Hematopoietic multipotent progenitor cell (in vitro differentiated cells): ENCODE data around the gene SAMD4B. TPM values are rescaled to one million over a fixed set of nuclear protein-coding genes. Genes with fewer than 3 reads are reported as not detected.
"Not testable (repeated sequence)": the region's sequence is repeated elsewhere in the genome, so short reads cannot be mapped to it uniquely, and the experiment has no call there.

Source experiments
- DNase-seq, 3 donors: peaks; one replicate each; pipeline ENCODE4 v3.0.0-alpha.2; 2011 to 2015; ENCODE audit warnings: low read depth in 2 of 3, low spot score in 2 of 3
- total RNA-seq: library from RNA; depleted of rRNA; stranded (reverse); fragments of >200 nt; gene quantifications from one replicate; pipeline ENCODE4 v1.2.3, GENCODE V29; 2012

Gene SAMD4B
- total RNA-seq, 1 donor: 84.8 TPM

DNA sequence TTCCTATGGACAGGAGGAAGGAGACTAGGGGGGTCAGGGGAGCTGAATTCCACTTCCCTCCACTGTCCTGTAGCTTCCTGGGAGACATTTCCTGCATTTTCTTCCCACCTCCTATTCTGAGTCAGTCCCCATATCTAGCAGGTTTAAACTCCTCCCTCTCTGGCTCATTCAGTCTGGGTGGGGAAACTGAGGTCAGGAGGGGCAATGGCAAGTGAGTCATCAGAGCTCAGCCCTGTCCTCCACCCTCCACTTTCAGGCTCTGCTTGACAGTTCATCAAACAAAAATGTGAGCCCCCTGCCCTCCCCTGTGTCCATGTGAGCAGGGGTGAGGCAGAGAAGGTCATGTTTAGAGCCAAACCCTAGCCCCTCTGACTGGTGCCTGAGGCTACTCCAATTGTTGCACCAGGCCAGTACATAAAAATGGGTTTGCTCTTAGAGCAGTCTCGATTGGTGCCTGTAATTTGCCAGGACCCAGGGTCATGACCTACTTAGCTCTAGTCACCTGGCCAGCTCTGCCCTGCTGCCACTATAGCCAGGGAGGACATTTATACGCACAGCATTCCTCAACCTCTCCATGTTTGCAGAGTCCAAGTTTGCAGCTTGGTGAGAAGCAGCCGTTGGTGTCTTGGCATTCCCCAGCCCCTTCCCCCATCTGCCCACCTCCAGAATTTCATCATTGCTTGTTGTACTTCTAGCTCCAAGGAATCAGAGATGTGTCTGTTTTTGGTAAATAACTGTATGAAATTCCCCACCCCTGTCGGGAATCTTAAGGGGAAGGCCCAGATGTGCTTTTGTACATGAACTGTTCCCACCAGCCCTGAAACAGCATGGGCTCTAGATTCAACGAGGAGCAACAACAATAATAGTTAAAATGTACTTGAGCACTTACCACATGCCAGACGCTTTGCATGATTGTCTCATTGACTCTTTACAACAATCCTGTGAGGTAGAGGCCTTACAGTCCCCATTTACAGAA is 20.7 kb downstream of the SAMD4B start:
- no peak for DNase-seq

DNA sequence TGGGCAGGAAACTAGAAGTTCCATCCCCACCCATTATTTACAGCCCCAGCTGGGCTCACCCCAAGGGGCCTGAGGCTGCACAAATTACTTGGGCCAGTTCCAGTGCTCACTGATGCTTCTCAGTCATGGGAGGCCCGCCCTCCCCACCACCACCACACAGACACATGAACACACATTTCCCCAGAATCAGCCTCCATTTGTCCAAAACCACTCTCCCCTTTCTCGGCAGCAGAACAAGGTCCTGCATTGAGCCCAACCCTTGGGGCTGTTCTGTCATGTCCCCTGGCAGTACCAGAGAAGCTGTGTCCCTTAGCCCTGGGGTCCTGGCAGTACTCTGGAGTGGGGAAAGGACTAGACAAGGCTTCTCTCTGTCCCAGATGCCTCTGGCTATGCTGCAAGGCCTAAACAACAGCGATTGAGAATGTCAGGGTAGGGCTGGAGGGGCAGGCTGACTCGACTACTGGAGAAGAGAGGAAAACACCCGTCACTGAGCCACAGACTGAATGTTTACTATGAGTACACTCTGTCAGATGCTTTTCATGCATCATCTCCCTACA is 21.8 kb downstream of the SAMD4B start:
- DNase-seq: no peak

- no peak for DNase-seq
Measured at GRCh38 chr19:39365531-39365930, 23.3 kb downstream of the SAMD4B start.

- DNase-seq: no peak
Measured at GRCh38 chr19:39369200-39369599, 27.0 kb downstream of the SAMD4B start.

GRCh38 chr19:39370735-39371134 is 28.5 kb downstream of the SAMD4B start:
- DNase-seq: no peak

DNA sequence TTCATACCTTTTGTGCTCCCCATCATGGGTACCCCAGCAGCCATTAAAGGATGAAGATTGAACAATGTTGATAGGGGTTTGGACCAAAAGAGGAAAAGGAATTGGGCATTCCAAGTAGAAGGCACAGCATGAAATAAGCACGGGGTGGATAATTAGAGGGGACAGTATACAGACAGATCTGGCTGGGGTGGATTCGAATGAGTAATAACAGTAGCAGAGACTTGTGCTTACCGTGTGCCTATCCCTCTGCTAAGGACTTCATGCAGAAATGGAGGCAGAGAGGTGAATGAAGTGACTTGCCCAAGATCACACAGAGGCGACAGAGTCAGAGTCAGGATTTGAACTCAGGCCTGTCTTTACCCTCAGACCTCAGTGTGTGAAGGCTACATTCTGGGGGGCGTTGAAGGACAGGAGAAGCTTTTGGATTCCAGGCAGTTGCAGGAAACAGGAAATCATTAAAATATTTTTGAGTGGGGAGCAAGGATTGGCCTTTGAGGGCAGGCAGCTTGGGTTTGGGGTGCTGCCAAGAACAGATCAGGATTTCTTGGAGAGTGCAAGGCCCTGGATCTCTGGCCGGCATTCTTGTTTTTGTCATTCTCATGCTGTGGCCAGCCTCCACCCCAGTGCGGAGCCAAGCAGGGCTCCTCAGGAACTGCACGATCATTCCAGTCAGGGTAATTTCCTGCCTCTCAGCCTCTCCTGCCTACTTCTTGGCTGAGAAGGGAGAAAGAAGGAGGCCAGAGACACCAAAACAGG is 30.0 kb downstream of the SAMD4B start:
- no peak for DNase-seq

GRCh38 chr19:39372941-39373340 is 30.7 kb downstream of the SAMD4B start:
- DNase-seq: no peak

DNA sequence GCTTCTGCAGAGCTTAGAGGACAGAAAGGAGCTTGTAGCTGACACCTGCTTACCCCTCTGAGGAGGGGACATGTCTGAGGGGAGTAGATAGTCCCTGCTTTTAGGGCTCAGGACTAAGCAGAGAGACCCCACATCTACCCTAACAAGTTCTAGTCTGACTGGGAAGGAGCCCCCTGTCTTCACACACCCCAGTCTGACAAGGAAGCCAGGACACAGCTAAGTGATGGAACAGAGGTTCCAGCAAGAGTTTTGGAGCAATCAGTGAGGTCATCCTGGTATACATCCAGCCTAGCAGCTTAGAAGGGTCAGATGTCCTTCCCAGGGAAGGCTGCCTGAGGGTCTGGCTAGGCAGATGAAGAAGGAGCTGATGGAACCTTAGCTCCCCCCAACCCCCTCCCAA is 33.7 kb downstream of the SAMD4B start:
- DNase-seq: no peak

DNA sequence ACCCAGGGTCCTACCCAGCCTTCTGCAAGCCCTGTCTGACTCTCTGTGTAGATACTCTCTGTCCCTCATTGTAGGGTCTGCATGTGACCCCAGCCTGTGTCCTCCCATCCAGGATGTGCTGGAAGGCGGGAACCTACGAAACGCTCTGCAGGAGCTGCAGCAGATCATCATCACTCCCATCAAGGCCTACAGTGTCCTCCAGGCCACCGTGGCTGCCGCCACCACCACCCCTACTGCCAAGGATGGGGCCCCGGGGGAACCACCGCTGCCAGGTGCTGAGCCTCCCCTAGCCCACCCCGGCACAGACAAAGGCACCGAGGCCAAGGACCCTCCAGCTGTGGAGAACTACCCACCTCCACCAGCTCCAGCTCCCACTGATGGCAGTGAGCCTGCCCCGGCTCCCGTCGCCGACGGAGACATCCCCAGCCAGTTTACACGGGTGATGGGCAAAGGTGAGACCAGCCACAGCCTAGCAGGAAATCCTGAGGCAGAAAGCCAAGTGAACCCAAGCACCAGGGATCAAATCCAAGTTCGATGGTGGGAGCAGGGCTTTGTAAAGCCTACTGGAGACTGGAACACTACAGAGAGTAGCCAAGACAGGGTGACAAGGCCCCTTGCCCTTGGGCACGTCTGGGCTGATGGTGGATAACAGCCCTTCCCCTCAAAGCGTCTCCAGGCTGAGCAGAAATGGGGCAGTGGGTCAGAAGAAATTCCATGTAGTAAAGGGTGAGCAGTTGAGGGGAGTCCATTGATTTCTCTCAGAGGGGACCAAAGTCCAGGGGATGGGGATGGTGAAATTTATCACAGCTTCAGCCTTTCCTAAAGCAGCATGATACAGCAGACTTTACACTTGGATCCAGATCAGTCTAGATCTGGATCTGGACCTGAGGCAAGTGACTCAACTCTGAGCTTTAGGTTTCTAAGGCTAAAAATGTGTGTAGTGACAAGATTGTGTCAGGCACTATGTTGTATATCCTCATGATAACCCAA is 35.4 kb downstream of the SAMD4B start:
- DNase-seq: no peak

DNA sequence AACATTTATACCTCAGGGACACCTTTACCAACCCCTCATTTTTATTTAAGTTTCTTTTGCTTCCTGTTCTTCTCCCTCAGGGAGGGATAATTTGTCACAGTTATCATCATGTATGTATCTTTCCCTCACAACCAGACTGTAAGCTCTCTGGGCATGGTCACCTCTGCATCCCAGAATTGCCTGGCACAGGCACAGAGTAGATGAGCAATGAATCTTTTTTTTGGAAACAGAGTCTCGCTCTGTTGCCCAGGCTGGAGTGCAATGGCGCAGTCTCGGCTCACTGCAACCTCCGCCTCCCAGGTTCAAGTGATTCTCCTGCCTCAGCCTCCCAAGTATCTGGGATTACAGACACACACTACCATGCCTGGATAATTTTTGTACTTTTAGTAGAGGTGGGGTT is 37.1 kb downstream of the SAMD4B start:
- DNase-seq: not testable (repeated sequence)

DNA sequence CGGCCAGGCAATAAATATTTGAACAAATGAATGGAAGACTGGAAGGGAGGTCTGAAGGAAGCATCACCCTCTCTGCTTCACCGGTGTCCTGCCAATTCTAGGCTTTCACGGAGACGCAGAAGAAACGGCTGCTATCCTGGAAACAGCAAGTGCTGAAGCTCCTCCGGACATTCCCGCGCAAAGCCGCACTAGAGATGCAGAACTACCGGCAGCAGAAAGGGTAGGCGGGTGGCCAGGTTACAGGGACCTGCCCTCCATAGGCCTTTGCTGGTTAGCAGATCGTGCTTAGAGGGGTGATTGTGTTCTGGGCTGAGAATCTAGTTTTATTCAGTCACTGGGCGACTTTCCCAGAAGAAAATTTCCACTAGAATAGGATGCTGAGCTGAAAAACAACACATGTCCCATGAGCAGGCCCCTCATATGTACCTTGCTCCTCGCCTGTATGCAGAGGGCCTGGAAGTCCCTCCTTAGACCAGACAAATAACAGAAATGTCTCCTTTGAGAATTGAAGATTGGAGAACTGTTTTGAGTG is 37.7 kb downstream of the SAMD4B start:
- no peak for DNase-seq

- no peak for DNase-seq
Measured at GRCh38 chr19:39380521-39381502, 38.6 kb downstream of the SAMD4B start.

- DNase-seq: no peak
Measured at GRCh38 chr19:39381910-39382611, 39.8 kb downstream of the SAMD4B start.

DNA sequence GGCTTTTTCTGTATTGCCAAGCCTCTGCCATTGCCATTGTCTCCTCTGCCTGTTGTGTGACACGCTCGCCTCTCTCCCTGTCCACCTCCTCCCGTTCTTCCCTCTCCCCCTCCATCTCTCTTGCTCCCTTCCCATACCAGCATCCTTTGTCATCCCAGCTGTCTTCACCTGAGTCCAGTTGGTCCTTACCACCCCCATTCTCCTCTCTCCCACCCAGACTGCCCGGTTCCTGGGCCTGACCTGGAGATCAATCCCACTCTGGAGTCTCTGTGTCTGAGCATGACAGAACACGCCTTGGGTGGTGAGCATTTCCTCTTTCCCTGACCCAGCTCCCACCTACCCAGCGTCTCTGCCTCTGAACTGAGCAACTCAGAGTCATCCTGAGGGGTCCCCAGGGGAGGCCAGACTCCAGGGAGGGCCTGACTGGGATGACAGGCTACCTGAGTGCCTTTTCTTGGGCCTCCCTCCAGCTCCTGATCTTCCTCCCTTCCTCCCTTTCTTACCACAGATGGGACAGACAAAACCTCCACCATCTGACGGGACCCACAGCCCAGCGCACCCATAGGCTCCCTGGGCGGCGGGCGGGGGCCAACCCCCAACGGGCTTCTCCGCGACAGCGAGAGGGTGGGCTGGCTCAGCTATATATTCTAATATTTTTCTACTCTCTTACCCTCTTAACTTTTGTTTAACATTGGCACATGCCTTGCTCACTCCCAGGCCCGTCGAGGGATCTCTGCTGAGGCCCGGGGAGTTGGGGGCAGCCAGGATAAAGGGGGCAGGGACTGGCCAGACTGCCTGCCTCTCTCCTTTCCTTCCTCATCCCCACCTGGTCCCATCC is 41.0 kb downstream of the SAMD4B start:
- no peak for DNase-seq

DNA sequence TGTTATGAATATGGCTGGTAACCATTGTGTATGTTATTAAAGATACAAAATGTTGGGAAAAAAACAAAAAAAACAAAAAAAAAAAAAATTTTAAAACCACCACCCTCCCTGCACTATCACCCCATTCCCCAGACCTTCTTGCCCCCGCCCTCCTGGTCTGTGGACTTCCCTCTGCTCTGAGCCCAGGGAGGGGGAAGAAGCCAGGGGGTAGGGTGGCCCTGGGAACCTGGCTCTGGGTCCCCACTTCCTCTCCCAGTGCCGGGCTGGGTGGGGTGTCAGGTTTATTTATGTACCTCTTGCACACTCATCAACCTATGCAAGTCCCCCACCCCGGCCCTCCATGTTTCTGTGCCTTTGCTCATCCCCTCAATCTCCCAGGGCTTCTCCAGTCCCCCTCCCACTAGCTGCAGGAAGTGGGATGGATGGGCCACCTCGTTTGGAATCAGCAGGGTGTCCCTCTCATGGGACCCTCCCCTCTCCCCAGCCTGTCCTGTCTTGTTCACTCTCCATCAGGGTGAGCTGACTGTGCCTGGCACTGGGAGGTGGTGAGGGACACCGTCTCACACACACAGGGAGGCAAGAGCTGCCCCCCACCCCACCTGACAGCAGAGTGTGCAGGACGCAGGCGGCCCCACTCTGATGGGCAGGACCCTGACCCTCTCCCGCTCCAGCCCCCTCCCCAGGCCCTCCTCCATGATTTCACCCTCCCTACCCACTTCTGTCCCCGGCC is 42.8 kb downstream of the SAMD4B start:
- no peak for DNase-seq

DNA sequence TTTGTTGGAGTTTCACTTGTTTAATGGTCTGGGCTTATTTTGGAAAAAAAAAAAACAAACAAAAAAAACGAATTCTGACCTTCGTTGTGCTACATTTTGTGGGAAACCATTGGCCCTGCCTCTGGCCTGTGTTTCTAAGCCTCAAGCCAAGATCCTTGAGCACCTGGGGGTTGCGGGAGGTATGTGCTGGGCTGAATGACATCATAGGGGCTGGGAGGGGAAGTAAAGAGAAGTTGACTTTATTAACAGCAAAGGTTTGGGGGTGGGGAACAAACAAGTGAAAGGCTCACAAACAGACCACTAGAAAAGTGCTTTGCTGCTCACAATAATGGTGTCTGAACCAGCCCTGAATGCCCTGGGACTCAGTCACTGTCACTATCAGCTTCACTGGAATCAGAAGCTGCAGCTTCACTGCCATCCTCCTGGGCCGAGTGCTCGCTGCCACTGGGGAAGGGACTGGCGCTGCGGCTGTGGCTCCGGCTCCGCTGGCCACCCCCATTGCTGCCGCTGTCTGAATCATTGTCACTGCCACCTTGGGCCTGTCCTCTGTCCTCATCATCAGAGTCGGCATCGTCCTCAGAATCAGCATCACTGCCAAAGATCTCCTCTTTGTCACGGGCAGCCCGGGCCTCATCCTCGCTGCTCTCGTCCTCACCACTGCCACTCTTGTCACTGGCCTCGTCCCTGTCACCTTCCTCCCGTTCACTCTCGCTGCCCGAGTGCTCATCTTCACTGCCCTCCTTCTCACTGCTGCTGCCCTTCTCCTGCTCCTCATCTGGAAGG is 43.6 kb downstream of the SAMD4B start:
- no peak for DNase-seq
